HepG2 (cell line): ENCODE results near the gene ARPC3. TPM values are rescaled to one million over a fixed set of nuclear protein-coding genes. Genes with fewer than 3 reads are reported as not detected.

Experiments used
- CBX1 ChIP-seq: IDR thresholded peaks from one replicate; pipeline ENCODE4 v1.6.1; 2016; ENCODE audit warnings: antibody characterized with exemption, low read depth
- CENPT ChIP-seq: sonication (generic); formaldehyde crosslinking; IDR thresholded peaks from 2 replicates; pipeline ENCODE4 v1.8.0; 2022; ENCODE audit warnings: low read depth, mild to moderate bottlenecking, moderate library complexity, missing genetic modification reagents
- CERS6 ChIP-seq: sonication (generic); formaldehyde crosslinking; IDR thresholded peaks from 2 replicates; pipeline ENCODE4 v1.5.0; 2020; ENCODE audit warnings: missing genetic modification reagents
- DPF2 ChIP-seq: sonication (generic); formaldehyde crosslinking; IDR thresholded peaks from 2 replicates; pipeline ENCODE4 v1.4.0; 2020; ENCODE audit warnings: mild to moderate bottlenecking, low read depth, missing genetic modification reagents, borderline replicate concordance
- FOXO4 ChIP-seq: sonication (generic); formaldehyde crosslinking; conservative IDR thresholded peaks from 2 replicates; pipeline ENCODE4 v1.8.1; 2023; ENCODE audit warnings: missing genetic modification reagents
- HNF1B ChIP-seq: sonication (generic); formaldehyde crosslinking; IDR thresholded peaks from 2 replicates; pipeline ENCODE4 v1.5.1; 2020; ENCODE audit warnings: mild to moderate bottlenecking, moderate library complexity, missing genetic modification reagents
- HNRNPL ChIP-seq: fragments of 200-400 bp; formaldehyde crosslinking; IDR thresholded peaks from 2 replicates; pipeline ENCODE4 v1.6.1; 2017; ENCODE audit warnings: mild to moderate bottlenecking, low read depth, low read length
- KDM4B ChIP-seq: sonication (generic); formaldehyde crosslinking; IDR thresholded peaks from 2 replicates; pipeline ENCODE4 v1.4.0; 2020; ENCODE audit warnings: missing genetic modification reagents
- NFYC ChIP-seq: IDR thresholded peaks from 2 replicates; pipeline ENCODE4 v1.6.1; 2016; ENCODE audit warnings: missing genetic modification reagents, missing compliant biosample characterization
- SRSF4 ChIP-seq: fragments of 200-400 bp; formaldehyde crosslinking; IDR thresholded peaks from one replicate; pipeline ENCODE4 v1.6.1; 2018; ENCODE audit warnings: mild to moderate bottlenecking, low read depth, low read length, moderate library complexity; ENCODE audit not compliant: poor library complexity, severe bottlenecking
- TARDBP ChIP-seq: sonication (generic); formaldehyde crosslinking; IDR thresholded peaks from 2 replicates; pipeline ENCODE4 v1.8.0; 2022; ENCODE audit warnings: mild to moderate bottlenecking, missing genetic modification reagents
- ZFYVE20 ChIP-seq: sonication (generic); formaldehyde crosslinking; IDR thresholded peaks from 2 replicates; pipeline ENCODE4 v1.8.0; 2023; ENCODE audit warnings: low read depth, mild to moderate bottlenecking, moderate library complexity, missing genetic modification reagents, borderline replicate concordance
- ZNF451 ChIP-seq: sonication (generic); formaldehyde crosslinking; IDR thresholded peaks from 2 replicates; pipeline ENCODE4 v1.5.0; 2020; ENCODE audit warnings: mild to moderate bottlenecking, missing genetic modification reagents
- ZNF790 ChIP-seq: sonication (generic); formaldehyde crosslinking; IDR thresholded peaks from 2 replicates; pipeline ENCODE4 v1.8.0; 2022; ENCODE audit warnings: missing genetic modification reagents, mild to moderate bottlenecking, borderline replicate concordance
- polyA plus RNA-seq, 8 experiments: library from polyadenylated mRNA; depleted of rRNA in 3 of 8; stranded (reverse) in 7 of 8; unstranded in 1 of 8; fragments of >200 nt; fragmentation: Illumina TruSeq in 4 of 8; extraction: Trizol in 4 of 8; gene quantifications; 2 replicates each; pipeline versions ENCODE4 v1.2.1 to v1.2.3, GENCODE V29; 2011 to 2016; ENCODE audit warnings: low read depth in 4 of 8, missing spikeins in 1 of 8, mixed read lengths in 1 of 8; ENCODE audit not compliant: insufficient read depth in 1 of 8
- total RNA-seq, 5 experiments: library from RNA; depleted of rRNA; stranded (reverse); fragments of >200 nt; fragmentation: Illumina TruSeq; extraction: Trizol; gene quantifications; 2 replicates each; pipeline ENCODE4 v1.2.3, GENCODE V29; 2016; ENCODE audit warnings: low read depth in 1 of 5
- TF ChIP-seq, protein P1 (sequence below): sonication (generic); formaldehyde crosslinking; IDR thresholded peaks from 2 replicates; pipeline ENCODE4 v1.5.0; 2020; ENCODE audit warnings: missing genetic modification reagents
- TF ChIP-seq, protein P2 (sequence below), 2 experiments: sonication (generic) in 1 of 2; formaldehyde crosslinking in 1 of 2; IDR thresholded peaks; 2 replicates each; pipeline versions ENCODE4 v1.6.1 to v1.9.0; 2014 to 2022; ENCODE audit warnings: antibody characterized with exemption in 1 of 2, borderline replicate concordance in 1 of 2, inconsistent platforms in 1 of 2, low read depth in 1 of 2, missing genetic modification reagents in 1 of 2

Gene ARPC3
- total and polyA plus RNA-seq, 2 of the 13 experiments (the other 11 are each of a cell fraction or from before 2014, with no cell fraction given): 32.7 to 234 TPM

DNA sequence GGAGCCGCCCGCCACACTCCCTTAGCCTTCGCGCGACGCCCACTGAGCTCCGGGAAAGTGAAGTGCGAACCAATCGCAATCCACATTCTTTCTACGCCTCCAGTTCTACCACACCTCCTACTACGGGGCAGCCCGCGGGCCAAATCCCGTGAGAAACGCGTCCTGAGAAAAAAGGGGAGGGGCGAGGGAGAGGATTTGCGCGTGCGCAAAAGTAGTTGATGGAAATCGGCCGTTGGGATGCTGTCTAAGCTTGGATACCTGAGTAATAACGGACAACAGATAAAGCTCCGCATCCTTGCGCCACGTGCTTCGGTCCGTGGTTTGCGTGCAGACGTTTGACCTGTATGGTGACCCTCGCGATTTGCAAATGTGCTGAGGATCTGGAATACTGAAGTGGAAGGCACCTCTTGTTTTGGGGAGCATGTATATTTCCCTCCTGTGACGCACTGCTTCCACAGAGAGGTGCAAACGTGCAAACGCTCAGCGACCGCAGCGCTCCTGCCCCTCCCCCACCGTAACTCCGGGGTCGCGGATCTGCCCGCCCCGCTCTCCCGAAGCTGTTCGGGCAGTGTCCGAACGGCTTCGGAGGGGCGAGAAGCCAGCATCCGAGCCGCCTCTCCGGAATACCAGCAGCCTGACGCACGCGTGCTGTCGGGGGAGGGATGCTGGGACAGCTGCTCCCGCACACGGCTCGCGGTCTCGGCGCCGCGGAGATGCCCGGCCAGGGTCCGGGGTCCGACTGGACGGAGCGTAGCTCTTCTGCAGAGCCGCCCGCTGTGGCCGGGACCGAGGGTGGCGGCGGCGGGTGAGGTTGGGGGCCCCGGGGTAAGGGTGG, 18.3 kb upstream of the ARPC3 start, which contains the start of the genes FAM216A and GPN3 (continued):
- TF ChIP-seq, protein P1, sequence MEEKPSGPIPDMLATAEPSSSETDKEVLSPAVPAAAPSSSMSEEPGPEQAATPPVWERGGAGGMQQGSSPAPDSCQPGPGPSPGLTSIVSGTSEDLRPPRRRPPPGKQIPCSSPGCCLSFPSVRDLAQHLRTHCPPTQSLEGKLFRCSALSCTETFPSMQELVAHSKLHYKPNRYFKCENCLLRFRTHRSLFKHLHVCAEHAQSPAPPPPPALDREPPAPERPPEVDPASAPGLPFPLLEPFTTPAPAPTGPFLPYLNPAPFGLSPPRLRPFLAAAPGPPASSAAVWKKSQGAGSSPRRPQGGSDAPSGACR (CRISPR knock-in tag): peak; percentile 8; the same call in 1 of the 2 replicates
- TF ChIP-seq HNRNPL (no peak; the same call in 1 of the 2 replicates), ZFYVE20 (CRISPR knock-in tag) (0 out of 2 replicates have a peak, but pooled peaks have one; percentile 6), ZNF790 (no peak), SRSF4 (no peak), TARDBP (peak; percentile 71; the same call in 1 of the 2 replicates), CBX1 (no peak), FOXO4 (0 out of 2 replicates have a peak, but pooled peaks have one; percentile 7), HNF1B (CRISPR knock-in tag) (peak; percentile 86), ZNF451 (CRISPR knock-in tag) (no peak), KDM4B (CRISPR knock-in tag) (peak; percentile 43; the same call in 1 of the 2 replicates), DPF2 (CRISPR knock-in tag) (no peak), CENPT (CRISPR knock-in tag) (no peak), NFYC (peak; percentile 89), CERS6 (no peak)
- TF ChIP-seq, protein P2, sequence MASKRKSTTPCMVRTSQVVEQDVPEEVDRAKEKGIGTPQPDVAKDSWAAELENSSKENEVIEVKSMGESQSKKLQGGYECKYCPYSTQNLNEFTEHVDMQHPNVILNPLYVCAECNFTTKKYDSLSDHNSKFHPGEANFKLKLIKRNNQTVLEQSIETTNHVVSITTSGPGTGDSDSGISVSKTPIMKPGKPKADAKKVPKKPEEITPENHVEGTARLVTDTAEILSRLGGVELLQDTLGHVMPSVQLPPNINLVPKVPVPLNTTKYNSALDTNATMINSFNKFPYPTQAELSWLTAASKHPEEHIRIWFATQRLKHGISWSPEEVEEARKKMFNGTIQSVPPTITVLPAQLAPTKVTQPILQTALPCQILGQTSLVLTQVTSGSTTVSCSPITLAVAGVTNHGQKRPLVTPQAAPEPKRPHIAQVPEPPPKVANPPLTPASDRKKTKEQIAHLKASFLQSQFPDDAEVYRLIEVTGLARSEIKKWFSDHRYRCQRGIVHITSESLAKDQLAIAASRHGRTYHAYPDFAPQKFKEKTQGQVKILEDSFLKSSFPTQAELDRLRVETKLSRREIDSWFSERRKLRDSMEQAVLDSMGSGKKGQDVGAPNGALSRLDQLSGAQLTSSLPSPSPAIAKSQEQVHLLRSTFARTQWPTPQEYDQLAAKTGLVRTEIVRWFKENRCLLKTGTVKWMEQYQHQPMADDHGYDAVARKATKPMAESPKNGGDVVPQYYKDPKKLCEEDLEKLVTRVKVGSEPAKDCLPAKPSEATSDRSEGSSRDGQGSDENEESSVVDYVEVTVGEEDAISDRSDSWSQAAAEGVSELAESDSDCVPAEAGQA (IDR thresholded peaks at IDR 0.05; ENCODE audit: low read depth): peak; percentile 32; the same call in 1 of the 2 replicates
- TF ChIP-seq, protein P2 (CRISPR knock-in tag; IDR thresholded peaks at IDR 0.05; ENCODE audit: borderline replicate concordance): peak; percentile 26; the same call in 1 of the 2 replicates
